ENCODE results near the gene JAK2.

DNA sequence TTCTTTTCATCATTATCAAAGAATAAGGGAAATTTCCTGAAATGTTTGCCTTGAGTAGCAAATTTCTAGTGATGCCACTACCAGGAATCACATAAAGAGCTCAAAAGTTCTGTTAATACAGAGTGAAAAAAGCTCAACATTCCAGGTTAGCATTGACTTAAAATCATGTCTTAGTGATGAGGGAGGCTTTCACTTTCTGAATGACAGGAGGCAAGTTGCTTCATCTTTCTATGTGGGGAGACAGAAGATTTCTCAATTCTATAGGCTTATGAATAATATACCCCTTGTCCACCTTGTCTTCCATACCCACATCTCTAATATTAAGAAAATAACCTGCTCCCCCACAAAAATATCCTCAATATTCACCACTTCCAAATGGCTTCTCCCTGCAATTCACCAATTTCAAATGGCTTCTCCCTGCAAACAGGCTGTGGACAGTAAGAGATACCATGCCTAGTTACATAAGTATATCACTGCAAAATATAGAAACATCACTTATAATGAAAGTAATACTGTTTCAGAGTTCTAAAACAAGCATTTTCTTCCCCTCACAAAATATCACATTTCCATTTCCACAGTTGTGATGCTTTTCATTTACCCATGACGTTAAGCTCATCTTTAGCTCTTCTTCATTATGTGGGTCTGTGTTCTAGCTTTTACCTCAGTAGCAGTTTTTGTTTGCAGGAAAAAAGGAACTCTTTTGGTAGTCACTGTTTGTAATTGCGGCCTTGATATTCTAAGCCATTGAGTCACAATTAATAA, 2.2 kb upstream of the JAK2 start:
- TF ChIP-seq, protein P1, sequence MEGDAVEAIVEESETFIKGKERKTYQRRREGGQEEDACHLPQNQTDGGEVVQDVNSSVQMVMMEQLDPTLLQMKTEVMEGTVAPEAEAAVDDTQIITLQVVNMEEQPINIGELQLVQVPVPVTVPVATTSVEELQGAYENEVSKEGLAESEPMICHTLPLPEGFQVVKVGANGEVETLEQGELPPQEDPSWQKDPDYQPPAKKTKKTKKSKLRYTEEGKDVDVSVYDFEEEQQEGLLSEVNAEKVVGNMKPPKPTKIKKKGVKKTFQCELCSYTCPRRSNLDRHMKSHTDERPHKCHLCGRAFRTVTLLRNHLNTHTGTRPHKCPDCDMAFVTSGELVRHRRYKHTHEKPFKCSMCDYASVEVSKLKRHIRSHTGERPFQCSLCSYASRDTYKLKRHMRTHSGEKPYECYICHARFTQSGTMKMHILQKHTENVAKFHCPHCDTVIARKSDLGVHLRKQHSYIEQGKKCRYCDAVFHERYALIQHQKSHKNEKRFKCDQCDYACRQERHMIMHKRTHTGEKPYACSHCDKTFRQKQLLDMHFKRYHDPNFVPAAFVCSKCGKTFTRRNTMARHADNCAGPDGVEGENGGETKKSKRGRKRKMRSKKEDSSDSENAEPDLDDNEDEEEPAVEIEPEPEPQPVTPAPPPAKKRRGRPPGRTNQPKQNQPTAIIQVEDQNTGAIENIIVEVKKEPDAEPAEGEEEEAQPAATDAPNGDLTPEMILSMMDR (IDR thresholded peaks at IDR 0.05), result no peak
- TF ChIP-seq POLR2A (IDR thresholded peaks at IDR 0.05), result no peak
